GM12891 (cell line): ENCODE measurements around the gene ARID1A.
A peak's percentile ranks its signal among the peaks of the same experiment; 100 is the strongest.

Experiments
- POLR2A ChIP-seq: IDR thresholded peaks from 2 replicates; pipeline ENCODE4 v1.6.1; 2011; ENCODE audit warnings: low read depth, low read length, control low read depth
- POLR2AphosphoS5 ChIP-seq: IDR thresholded peaks from 2 replicates; pipeline ENCODE4 v1.6.1; 2011; ENCODE audit warnings: low read depth, low read length, control low read depth
- TAF1 ChIP-seq: IDR thresholded peaks from 2 replicates; pipeline ENCODE4 v1.6.1; 2011; ENCODE audit warnings: low read depth, low read length, control low read depth

- TF ChIP-seq TAF1 (peak; percentile 89), POLR2AphosphoS5 (peak; percentile 88), POLR2A (peak; percentile 88)
Observed at GRCh38 chr1:26692211-26692792, 3.5 kb upstream of the ARID1A start.
